OCI-LY1 (cell line): ENCODE measurements around the gene VPS33B.

Experiments used
- CTCF ChIP-seq: fragments of 200-600 bp; sonication (generic), shearing (Covaris generic); IDR thresholded peaks from 2 replicates; pipeline ENCODE4 v1.5.1; 2017; ENCODE audit warnings: mild to moderate bottlenecking, antibody characterized with exemption, low read length, moderate library complexity, mixed read lengths
- EZH2 ChIP-seq: fragments of 200-600 bp; sonication (generic), shearing (Covaris generic); IDR thresholded peaks from 2 replicates; pipeline ENCODE4 v1.8.0; 2017; ENCODE audit warnings: borderline replicate concordance, mixed run types, mild to moderate bottlenecking, antibody characterized with exemption, low read length, moderate library complexity, mixed read lengths

- TF ChIP-seq CTCF (no peak), EZH2 (no peak)
Observed at GRCh38 chr15:91023720-91024119, 1.3 kb upstream of the VPS33B start.
